Tongue (tissue), 2 donors: ENCODE data around the gene PRDM16. TPM values are rescaled to one million over a fixed set of nuclear protein-coding genes. Genes with fewer than 3 reads are reported as not detected.

Experiments used
- DNase-seq: peaks from one replicate; pipeline ENCODE4 v3.0.0-alpha.2; 2015
- total RNA-seq: library from RNA; depleted of rRNA; stranded (reverse); fragments of >200 nt; gene quantifications from one replicate; pipeline ENCODE4 v1.2.3, GENCODE V29; 2014

The PRDM16 gene
- total RNA-seq, 1 donor from 2014 or later = 1.6 TPM

DNA sequence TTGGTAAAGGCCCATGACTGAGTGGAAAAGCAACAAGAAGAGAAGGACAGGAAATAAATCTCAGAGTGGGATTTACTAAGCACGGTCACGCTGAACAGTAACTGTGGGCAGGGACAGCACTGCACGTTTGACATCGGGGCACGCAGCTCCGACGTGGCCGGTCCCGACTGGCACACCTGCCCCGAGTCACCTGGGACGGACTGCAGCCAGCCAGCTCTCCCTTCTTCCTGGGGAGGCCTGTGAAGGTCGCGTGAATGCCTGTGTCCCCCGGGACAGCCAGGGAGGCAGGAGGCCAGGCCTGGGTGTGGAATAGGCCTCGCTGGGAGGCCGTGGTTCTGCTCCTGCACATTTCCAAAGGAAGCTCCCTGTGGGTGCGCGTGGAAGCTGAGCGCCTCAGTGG lies 140.2 kb downstream of the PRDM16 start:
- DNase-seq = no peak

DNA sequence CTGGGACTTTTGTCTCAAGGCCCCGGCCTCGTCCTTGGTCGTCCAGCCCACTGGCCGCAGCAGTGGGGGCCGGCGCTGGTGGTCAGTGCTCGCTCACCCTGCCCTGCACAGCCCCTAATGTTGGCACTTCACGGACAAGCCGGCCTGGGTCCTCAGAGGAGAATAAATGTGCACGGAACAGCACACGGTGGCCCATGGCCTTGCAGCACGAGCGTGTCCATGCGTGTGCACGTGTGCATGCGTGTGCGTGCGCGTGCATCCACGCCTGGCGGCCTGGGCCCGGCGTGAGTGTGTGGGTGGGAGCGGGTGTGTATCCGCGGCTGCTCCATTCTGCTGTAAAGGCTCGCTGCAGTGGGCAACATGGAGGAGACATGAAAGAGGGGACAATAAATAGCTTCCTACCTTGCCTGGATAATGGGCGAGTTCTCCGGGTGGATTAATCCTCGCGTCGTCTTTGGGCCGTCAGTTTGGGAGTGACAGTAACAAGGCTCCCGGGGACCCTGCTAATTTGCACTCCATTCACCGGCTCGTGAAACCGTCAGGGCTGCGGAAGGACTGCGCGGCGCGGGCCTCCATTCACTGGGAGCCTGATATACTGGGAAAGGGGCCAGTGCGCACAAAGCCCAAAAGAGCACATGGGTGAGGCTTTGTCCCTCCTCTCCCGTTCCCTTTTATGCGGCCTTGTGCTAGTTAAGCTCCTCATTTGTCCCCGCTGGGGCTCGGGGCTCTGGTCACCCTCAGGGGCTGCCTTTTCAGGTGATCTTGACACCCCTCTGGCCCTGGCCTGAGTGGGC lies 142.8 kb downstream of the PRDM16 start:
- DNase-seq = no peak

DNA sequence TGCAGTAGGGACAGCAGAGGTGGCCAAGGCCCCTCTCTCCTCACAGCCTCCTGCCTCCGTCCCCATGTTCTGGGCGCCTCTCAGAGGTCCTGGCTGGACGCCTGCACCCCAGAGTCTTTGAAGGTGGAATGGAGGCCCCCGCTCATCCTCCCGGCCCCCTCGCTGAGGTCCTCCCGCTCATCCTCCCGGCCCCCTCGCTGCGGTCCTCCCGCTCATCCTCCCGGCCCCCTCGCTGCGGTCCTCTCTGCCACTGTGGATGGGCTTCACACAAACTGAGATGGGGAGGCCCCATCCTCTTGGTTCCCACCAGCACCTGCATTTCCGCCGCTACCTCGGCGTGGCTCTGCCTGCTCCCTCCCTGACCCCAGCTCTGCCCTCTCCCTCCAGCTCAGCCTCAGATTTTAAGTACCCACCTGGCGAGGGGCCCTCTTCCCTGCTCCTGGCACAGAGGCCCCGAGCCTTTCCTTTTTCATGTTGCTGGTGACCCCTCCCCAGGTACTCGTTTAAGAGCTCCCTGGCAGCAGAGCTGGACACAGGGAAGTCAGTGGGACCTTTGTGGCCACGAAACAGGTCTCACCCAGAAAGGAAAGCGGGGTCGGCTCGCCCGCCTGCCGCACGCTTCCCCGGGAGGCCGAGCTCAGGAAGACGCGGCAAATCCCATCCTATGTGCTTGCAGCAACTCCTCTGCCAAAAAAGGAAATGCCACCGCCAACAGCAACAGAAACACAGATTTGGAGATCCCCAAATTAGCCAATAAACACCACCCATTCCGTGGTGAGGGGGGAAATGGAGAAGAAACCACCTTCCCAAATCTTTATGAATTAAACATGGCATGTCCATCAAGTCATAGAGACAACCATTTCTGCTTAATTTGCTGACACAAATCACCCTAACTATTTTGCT lies 143.7 kb downstream of the PRDM16 start:
- DNase-seq = no peak

DNA sequence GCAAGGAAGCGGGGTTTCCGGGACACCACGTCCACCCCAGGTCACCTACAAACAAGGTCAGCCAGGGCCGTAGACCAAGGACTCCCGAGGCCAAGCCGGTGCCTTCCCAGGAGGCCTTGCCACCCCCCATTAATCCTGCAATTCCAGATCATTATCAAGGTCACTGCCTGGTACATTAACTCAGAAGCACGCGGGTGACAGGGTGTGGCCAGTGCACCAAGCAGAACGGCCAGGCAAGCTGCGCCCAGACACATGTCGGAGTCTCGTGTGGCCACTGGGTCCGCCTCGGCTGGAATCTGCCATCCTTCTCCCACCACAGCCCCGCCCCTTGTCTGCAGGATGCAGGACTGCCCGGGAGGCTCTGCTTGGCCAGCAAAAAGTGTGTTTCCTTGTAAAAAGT lies 144.7 kb downstream of the PRDM16 start:
- no peak for DNase-seq

DNA sequence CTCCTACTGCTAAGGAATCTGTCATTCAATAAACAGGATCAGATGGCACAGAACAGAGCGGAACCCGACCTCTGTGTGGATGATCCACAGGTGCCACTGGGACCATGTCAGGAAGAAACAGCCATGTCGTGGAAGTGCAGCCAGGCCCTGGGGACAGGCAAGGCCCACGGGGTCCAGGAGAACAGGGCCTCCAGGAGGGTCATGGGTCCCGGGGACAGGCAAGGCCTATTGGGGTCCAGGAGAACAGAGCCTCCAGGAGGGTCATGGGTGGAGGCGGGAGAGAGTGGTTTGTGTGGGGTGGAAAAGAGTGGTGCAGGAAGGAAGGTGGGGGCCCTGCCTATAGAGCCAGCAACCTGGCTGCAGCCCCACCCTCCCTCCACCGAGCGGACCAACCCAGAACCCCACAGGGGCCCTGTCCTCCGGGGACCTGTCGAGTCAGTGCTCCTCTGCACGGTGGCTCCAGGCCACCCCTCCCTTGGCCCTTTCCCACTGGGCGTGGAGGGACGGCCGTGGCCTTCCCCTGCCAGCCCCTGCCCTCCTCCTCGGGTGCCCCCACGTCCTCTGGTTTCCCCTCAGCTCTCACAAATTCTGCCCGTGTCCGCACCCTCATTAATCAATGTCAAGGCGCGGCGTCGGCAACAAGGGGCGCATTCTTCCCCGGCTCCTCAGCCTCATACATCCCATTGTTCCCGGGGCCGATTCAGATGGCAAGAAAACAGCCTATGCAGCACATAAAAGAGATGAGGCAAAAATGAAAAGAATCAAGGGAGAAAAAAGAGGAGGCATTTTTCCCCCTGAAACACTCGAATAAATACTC lies 146.4 kb downstream of the PRDM16 start:
- DNase-seq = no peak

DNA sequence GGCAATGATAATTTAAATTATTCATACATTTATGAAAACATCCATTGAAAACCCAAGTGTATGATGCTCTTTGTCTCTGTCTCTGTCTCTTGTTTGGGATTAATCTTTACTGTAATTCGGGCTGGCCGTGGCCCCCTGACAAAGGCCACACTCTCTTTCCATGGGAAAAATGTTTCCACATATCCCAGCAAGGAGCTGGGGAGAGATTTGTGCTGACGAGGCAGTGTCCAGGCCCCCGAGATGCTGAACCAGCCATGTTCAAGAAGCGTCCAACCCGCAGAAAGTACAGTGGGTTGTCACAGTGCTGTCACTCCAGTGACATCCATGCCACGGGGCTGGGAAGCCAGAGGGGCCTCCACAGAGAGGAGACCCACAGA lies 147.0 kb downstream of the PRDM16 start:
- no peak for DNase-seq

DNA sequence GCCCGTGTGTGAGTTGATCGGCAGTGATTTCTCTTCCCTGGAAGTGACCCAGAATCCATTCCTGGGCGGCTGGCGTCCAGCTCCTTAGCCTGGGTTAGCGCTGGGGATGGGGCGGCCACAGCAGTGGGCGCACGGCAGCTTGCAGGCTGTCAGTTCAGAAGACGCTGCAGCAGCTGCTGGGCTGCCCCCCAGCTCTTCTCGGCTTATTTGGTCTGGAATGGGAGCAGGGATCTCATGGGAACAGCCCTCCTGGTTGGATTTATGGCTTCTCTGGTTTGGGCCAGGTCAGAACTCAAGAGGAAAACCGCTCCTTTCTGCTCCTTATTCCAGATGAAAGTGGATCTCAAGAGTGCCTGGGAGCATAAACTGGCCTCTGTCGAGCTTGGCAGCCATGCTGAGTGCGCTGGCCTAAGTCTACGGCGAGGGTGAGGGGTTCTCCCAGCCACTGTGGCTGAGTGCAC lies 148.2 kb downstream of the PRDM16 start:
- DNase-seq = peak; percentile 50

DNA sequence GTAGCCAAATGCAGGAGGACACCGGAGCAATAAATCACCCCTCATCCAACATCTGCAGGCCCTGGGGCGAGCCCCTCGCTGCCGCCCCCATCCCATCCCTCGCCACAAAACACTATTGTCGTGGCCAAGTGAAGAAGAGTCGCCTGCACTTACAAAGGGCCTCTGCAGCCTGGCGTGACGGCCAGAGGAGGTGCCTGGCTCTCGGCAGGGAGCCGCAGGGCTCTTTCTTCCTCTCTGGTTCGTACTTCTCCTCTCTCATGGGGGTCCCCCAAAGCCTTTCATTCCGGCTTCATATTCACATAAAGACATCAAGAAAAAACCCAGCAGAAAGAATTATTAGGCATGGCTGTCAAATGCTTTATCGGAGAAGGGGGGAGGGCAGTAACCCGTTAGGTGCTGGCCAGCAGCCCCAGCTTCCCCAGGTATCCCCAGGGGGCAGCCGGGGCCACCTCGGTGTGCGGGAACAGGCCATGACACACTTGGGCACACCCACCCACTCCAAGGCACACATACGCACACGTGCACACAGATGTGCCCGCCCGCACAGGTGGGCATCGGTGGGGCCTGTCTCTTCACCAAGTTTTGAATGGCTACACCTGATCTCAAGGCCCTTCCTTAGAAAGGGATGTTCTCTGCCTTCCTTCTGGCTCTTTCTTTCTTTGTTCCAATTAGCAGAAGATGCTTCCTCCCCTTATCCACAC lies 149.1 kb downstream of the PRDM16 start:
- DNase-seq = no peak

DNA sequence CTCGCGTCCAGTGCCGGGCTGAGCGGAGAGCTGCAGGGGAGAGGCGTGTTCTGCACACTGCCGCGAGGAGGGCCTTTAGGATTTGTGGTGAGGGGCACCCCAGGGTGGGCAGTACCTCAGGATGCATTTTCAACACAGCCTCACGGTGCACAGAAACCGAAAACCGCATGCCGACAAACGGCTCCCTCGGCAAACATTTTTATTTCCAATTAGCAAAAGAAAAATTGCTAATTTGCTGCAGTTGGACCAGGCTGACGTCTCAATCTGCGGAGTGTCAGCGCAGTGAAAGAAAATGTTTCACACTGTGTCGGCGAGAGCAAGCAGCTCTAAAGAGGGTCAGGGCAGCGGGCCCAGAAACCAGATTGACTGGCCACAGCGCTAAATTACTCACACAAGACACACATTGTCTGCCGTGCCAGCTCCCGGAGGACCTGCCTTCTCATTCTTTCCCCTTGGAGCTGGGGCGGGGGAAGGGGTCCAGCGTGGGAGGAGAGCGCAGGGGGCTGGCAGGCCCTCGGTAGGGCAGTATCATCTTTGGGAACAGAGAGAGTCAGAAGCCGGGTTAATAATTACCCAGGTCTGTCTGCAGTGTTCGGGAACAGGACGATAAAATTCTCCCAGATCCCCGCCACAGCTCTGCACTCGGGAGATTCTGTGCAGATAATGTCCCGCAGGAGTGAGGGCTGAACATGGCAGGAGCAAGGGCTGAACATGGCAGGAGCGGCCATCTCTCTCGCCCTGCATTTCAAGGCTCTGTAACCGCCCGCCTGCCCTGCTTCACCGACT lies 150.2 kb downstream of the PRDM16 start:
- peak; percentile 88 for DNase-seq

DNA sequence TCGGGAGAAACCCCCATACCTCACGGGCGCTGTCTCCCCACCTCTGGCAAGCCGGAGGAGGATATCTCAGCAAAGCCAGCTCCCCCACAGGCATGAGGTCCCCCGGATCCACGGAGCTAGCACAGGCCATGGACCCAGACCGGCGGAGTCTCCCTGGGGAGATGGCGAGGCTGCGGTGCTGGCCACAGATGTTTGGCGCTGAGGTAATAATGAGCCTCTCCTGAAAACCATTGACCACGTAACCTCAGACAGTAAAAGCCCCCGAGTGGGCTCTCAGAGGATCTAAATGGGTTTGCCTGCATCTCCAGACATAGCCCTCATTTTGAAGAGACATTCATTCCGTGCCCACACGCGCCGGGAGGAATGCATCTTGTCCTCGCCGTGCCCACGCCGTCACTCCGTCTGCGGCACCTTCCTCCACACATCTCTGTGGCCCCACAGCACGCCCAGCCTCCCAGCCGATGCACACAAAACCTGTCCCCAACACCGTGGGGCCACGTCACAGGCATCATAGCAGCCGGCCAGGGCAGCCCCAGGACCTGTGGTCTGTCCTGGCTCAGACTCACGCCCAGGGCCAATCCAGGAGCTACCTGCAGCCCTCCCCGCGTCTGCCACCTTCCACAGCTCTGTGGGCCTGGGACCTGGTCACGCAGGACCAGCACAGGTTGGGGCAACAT lies 150.9 kb downstream of the PRDM16 start:
- DNase-seq = no peak

DNA sequence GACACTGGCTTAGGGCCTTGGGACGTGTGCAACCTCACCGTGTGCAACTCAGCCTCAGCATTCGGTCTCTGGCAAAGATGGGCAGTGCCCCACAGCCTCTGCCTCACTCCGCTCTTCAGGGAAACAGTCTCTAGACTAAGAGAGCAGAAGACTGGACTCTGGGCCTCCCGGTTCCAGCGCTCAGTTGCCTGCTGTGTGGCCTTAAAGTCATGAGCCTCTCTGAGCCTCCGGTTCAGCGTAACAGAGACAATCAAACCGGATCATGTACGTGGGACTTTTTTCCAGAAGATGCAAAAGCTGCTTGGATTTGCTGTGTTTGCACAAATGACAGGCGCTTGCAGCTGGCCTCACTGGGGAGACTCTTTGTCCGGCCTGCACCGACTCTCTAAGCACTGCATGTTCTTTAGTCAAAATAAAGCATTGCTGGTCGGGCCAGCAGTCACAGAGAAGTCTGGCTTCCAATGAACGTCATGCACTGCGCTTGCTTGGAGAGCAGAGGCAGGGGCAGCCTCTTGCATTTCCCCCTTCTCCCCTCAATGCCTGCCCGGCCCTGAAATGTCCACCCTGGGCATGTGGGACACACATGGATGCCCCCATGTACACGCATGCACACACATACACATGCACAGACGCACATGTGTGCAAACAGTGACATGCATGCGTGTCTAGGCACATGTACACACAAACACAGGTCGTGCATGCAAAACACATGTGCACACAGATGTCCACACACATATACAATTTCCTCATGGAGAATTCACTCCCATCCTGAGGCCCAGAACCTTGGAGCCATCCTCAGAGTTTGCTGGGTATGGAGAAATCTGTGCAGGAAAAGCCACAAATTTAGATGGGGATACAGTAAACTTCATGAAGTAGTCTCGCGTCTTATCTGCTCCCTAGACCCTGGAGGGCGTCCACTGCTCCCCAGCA lies 152.4 kb downstream of the PRDM16 start:
- DNase-seq = peak; percentile 80

DNA sequence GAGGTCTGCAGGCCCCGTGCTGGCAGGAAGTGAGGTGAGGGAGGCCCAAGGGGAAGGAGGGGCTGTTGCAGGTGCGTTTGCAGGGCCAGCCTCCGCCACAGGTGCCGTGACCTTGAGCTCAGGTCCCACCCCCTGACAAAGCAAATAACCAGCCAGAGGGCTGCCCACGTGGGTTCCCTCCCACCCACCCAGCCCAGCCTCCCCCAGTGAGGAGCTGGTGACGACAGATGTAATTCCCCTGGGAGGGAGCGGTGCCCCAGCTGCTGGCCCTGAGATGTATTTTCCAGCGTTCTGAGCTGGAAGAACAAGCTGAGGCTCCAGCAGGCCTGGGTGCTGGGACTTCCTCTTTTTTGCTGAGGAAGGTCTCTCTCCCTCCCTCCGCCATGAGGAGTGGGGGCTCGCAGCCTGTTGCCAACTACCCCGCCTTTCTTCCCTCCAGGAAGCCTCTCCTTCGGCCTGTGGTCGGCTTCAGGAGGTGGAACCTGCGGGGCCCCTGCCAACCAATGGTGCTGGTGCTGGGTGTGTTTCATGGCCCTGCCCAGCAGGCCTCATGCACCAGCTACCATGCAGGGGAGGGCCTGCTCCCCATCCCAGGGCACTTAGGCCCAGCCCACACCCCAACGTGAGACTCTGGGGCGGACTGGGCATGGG lies 153.2 kb downstream of the PRDM16 start:
- DNase-seq = no peak

DNA sequence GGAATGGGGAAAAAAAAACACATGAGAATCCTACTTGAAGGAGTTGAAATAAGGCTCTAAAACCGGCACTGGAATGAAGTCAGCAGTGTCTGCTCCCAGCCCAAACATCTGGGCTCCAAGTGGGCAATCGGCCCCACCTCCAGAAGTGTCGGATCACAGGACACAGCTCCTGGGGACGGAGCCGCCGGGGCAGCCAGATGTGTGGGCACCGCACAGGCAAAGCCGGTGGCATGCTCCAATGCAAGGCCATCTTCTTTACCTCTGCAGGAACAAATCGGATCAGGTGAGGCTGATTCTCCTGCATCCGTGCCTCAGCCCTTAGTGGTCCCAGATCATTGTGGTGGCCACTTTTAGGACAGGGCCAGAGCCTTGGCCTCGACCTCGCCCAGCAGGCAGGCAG lies 156.7 kb downstream of the PRDM16 start:
- peak; percentile 45 for DNase-seq

DNA sequence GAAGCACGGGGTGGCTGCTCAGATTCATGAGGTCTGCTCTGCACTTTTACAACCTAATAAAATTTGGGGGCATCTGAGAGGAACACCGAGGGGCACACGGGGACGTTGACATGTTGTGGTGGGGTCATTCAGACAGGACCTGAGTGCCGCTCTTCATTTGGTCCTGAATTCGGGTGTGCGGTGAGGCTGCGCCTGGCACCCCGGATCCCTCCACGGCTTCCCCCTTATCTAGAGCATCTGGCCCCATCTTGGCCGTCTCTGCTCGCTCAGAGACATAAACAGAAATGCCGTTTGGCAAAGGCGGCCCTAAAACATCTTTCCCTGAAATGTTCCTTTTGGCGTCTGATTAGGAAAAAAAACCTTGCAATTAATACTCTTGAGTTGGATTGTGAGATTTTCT lies 157.2 kb downstream of the PRDM16 start:
- no peak for DNase-seq

DNA sequence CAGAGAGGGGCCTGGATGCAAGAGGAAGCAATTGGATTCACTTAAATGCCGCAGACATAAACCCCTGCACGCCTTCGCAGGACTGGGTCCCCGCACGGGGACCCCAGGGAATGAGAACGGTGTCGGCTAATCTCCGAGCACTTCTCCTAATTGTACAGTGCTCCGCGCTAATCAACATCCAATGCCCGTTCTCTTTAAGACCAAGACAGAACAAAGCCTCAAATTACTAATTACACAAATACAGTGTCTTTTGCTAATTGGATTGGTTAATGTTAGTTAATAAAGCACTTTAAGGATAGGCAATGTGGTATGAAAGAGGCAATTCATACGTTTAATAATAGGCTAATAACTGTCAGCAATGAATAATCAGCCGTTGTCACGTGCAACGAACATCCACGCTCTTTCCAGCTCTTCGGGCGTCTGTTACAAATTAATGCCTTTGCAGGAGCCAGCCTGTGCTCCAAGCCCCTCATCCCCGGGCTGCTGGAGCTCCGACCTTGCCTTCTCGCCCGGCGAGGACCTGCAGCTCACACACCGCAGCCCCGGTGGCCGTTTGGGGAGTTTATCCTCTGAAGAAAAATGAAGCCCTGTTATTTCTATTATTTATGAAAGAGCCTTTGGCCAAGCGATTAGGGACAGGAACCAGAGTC lies 157.8 kb downstream of the PRDM16 start:
- DNase-seq = no peak

DNA sequence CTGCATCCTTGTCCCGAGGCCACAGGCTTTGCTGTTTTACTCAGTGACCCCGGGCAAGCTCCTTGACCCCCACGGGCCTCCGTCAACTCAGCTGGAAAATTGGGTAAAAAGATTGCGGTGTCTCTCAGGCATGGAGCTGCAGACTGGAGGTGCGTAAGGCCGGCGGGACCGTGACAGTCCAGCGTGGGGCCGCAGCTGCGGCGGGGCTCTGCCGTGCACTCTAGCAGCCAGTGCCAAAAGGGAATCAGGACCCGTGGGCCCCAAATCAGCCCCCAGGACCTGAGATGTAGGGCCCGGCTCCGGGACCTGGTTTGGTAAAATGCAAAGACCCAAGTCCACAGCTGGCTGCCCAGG lies 158.3 kb downstream of the PRDM16 start:
- no peak for DNase-seq

DNA sequence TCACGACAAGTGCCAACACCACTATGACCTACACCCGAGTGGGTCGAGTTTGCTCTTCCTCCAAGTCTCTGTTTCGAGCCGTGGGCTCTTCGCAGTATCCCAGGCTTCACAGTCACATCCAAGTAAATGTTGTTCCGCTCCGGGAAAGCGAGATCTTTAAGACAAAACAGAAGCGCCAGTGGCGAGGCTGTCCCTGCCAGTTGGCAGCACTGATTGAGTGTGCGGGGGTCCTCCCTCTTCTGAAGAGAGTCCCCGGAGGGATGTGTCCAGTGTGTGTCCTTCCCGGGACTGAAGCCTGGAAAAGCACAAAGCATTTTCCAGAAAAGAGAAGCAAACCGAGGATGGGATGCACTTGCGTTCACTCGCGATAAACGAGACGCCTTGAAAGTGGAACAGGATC lies 158.9 kb downstream of the PRDM16 start:
- no peak for DNase-seq

DNA sequence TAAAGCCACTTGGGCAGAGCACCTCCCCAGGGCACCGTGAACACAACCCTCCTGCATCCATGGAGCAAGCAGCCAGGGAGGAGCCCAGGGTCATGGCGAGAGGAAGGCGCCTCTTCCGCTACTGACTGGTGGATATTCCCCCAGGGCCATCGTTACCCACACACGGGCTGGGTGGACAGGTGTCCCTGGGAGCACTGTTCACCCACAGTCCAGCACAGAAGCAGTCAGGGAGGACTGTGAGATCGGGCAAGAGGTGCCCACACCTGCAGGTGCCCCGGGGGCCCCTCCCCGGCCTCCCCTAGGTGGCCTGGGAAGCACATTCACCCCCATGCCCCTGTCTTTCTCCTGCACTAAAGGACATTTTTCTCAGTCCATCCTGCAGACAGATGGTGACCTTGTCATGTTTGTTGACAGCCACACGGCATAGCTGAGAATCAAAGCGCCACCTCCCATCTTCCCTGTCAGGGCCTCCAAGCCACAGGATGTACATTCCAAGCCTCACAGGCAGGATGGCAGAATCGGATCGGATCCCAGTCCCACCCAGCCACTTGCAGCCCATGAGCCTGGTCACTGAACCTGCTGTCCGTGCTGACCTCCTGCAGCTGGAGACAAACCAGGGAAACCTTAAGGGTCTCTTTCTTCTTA lies 160.2 kb downstream of the PRDM16 start:
- DNase-seq = no peak
